Natural killer cell (primary cell): ENCODE measurements around the gene MAN1A1. TPM values are rescaled to one million over a fixed set of nuclear protein-coding genes. Genes with fewer than 3 reads are reported as not detected.

ENCODE experiments used
- ATAC-seq, 3 donors: fragments of 150-1000 bp in 2 of 3; fragments of 200-7000 bp in 1 of 3; cut with Tn5 transposase; 1 replicate in 1 of 3; 2 replicates in 2 of 3; pipeline ENCODE4 v1.10.0; 2021; ENCODE audit warnings: mild to moderate bottlenecking in 2 of 3, moderate library complexity in 2 of 3
- DNase-seq, 2 donors: peaks; one replicate each; pipeline versions ENCODE4 v3.0.0 to v3.0.0-alpha.2; 2013 to 2021; ENCODE audit warnings: mixed read lengths in 1 of 2
- H3K27ac ChIP-seq: one replicate; pipeline ENCODE4 v1.5.1; 2013; ENCODE audit warnings: mild to moderate bottlenecking, low read length
- H3K27me3 ChIP-seq: one replicate; pipeline ENCODE4 v1.6.1; 2013; ENCODE audit warnings: low read length; ENCODE audit not compliant: control insufficient read depth, insufficient read depth
- H3K36me3 ChIP-seq: one replicate; pipeline ENCODE4 v1.6.1; 2013; ENCODE audit warnings: low read length; ENCODE audit not compliant: control insufficient read depth, insufficient read depth
- H3K4me1 ChIP-seq: one replicate; pipeline ENCODE4 v1.6.1; 2013; ENCODE audit warnings: low read length; ENCODE audit not compliant: control insufficient read depth, insufficient read depth
- H3K4me3 ChIP-seq: one replicate; pipeline ENCODE4 v1.5.1; 2013; ENCODE audit warnings: low read length
- H3K9me3 ChIP-seq: one replicate; pipeline ENCODE4 v1.6.1; 2013; ENCODE audit warnings: low read length; ENCODE audit not compliant: control insufficient read depth, insufficient read depth
- H3K27ac Mint-ChIP-seq, 2 donors: one replicate each; pipeline ENCODE4 v1.8.0; 2022; ENCODE audit warnings: mild to moderate bottlenecking in 2 of 2, mixed read lengths in 2 of 2, moderate library complexity in 1 of 2
- H3K27me3 Mint-ChIP-seq, 2 donors: one replicate each; pipeline ENCODE4 v1.8.0; 2022; ENCODE audit warnings: low read depth in 2 of 2, mixed read lengths in 2 of 2
- H3K36me3 Mint-ChIP-seq: one replicate; pipeline ENCODE4 v1.8.0; 2022; ENCODE audit warnings: mixed read lengths
- H3K4me1 Mint-ChIP-seq, 2 donors: one replicate each; pipeline ENCODE4 v1.8.0; 2022; ENCODE audit warnings: mixed read lengths in 2 of 2
- H3K4me3 Mint-ChIP-seq: one replicate; pipeline ENCODE4 v1.8.0; 2022; ENCODE audit warnings: mild to moderate bottlenecking, moderate library complexity, mixed read lengths
- H3K9me3 Mint-ChIP-seq, 2 donors: one replicate each; pipeline ENCODE4 v1.8.0; 2022; ENCODE audit warnings: mixed read lengths in 2 of 2
- CTCF ChIP-seq: fragments of 200-600 bp; IDR thresholded peaks from one replicate; pipeline ENCODE4 v1.8.0; 2022; ENCODE audit warnings: antibody characterized with exemption
- WGBS: methylation state at CpG from one replicate; pipeline ENCODE4 v1.1.7; 2013; ENCODE audit warnings: missing lambda C conversion rate; ENCODE audit not compliant: insufficient coverage; 5-methylcytosine and 5-hydroxymethylcytosine counted together
- intact Hi-C: fragments of 100-400 bp; cut with micrococcal nuclease; formaldehyde crosslinking; loops from one replicate; pipeline ENCODE4 v1.14.2; 2022
- total RNA-seq, 4 donors: library from RNA; stranded (reverse); fragments of 120-200 nt in 1 of 4; gene quantifications; one replicate each; pipeline versions ENCODE4 v1.2.3 to v1.2.4, GENCODE V29; 2013 to 2022

MAN1A1 gene
- total RNA-seq, 3 donors from 2014 or later (not counting 1 experiment from before 2014, with no cell fraction given): 45.6 to 54.6 (median 53.6) TPM

GRCh38 chr6:119220452-119220851 is 129.1 kb downstream of the MAN1A1 start:
- no CpG with 5 or more reads among the region's 1 CpG for WGBS
- TF ChIP-seq CTCF: no peak
- peaks cover 12 to 22% of the 10 kb centered on the region in 2 donors for H3K4me1 Mint-ChIP-seq
- no peak overlapping the region for H3K27ac ChIP-seq
- H3K9me3 ChIP-seq: no peaks in the 10 kb centered on the region
- H3K9me3 Mint-ChIP-seq: no peaks in the 10 kb centered on the region
- no peaks in the 10 kb centered on the region for H3K27me3 ChIP-seq
- intact Hi-C loops: no loop called here
- H3K36me3 Mint-ChIP-seq: no peaks in the 10 kb centered on the region
- ATAC-seq (no peak), DNase-seq (no peak)
- H3K4me1 ChIP-seq: no peaks in the 10 kb centered on the region
- H3K36me3 ChIP-seq: no peaks in the 10 kb centered on the region
- H3K4me3 ChIP-seq: no peak overlapping the region
- no peak overlapping the region for H3K27ac Mint-ChIP-seq
- H3K4me3 Mint-ChIP-seq: no peak overlapping the region
- H3K27me3 Mint-ChIP-seq: no peaks in the 10 kb centered on the region

GRCh38 chr6:119218548-119218947 is 131.0 kb downstream of the MAN1A1 start:
- 98% methylated on average over 4 of the region's 4 CpGs for WGBS

GRCh38 chr6:119215885-119216590 is 133.5 kb downstream of the MAN1A1 start:
- DNase-seq (no peak), ATAC-seq (no peak)
- Histone ChIP-seq H3K27me3 (no peaks in the 10 kb centered on the region), H3K9me3 (no peaks in the 10 kb centered on the region), H3K4me1 (no peaks in the 10 kb centered on the region), H3K4me3 (no peak overlapping the region), H3K36me3 (no peaks in the 10 kb centered on the region), H3K27ac (no peak overlapping the region)
- peaks cover 7 to 13% of the 10 kb centered on the region in 2 donors for H3K4me1 Mint-ChIP-seq
- no peaks in the 10 kb centered on the region for H3K36me3 Mint-ChIP-seq
- no peak for TF ChIP-seq CTCF
- no peaks in the 10 kb centered on the region for H3K27me3 Mint-ChIP-seq
- no peaks in the 10 kb centered on the region for H3K9me3 Mint-ChIP-seq
- no peak overlapping the region for H3K4me3 Mint-ChIP-seq
- WGBS: 95% methylated on average over 7 of the region's 9 CpGs
- H3K27ac Mint-ChIP-seq: peak overlapping the region in 1 of 2 donors; percentile 2
- intact Hi-C loops: no loop called here

More at GRCh38 chr6:119218548-119218947, 131.0 kb downstream of the MAN1A1 start:
- Histone ChIP-seq H3K4me1 (no peaks in the 10 kb centered on the region), H3K36me3 (no peaks in the 10 kb centered on the region), H3K4me3 (no peak overlapping the region), H3K27me3 (no peaks in the 10 kb centered on the region), H3K27ac (no peak overlapping the region), H3K9me3 (no peaks in the 10 kb centered on the region)
- Mint-ChIP-seq H3K4me3 (no peak overlapping the region), H3K9me3 (no peaks in the 10 kb centered on the region), H3K36me3 (no peaks in the 10 kb centered on the region), H3K27ac (no peak overlapping the region), H3K4me1 (peaks cover 12 to 22% of the 10 kb centered on the region in 2 donors), H3K27me3 (no peaks in the 10 kb centered on the region)
- no peak for TF ChIP-seq CTCF
- intact Hi-C loops: no loop called here
- ATAC-seq (no peak), DNase-seq (no peak)

GRCh38 chr6:119215309-119215708 is 134.3 kb downstream of the MAN1A1 start:
- DNase-seq (no peak), ATAC-seq (no peak)
- Histone ChIP-seq H3K4me3 (no peak overlapping the region), H3K36me3 (no peaks in the 10 kb centered on the region), H3K27ac (no peak overlapping the region), H3K27me3 (no peaks in the 10 kb centered on the region), H3K9me3 (no peaks in the 10 kb centered on the region), H3K4me1 (no peaks in the 10 kb centered on the region)
- H3K9me3 Mint-ChIP-seq: no peaks in the 10 kb centered on the region
- no CpG with 5 or more reads among the region's 1 CpG for WGBS
- H3K27me3 Mint-ChIP-seq: no peaks in the 10 kb centered on the region
- H3K27ac Mint-ChIP-seq: no peak overlapping the region
- intact Hi-C loops: no loop called here
- TF ChIP-seq CTCF: no peak
- H3K4me1 Mint-ChIP-seq: peaks cover 7 to 11% of the 10 kb centered on the region in 2 donors
- no peaks in the 10 kb centered on the region for H3K36me3 Mint-ChIP-seq
- H3K4me3 Mint-ChIP-seq: no peak overlapping the region
